ENCODE measurements around the gene MAN2C1.

Gene MAN2C1

DNA sequence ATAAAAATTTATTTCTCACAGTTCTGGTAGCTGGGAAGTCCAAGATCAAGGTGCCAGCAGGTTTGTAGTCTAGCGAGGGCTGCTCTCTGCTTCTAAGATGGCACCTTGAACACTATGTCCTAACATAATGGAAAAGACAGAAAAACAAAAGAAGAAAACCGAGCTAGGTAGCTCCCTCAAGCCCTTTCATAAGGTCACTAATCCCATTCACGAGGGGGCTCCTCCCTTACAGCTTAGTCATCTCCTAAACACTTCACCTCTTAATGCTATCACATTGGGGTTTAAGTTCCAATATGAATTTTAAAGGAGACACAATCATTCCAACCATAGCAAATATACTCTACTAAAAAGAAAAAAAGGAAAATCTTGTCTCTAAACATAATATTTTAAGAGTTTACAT lies 62.2 kb downstream of the MAN2C1 start:
- TF ChIP-seq, protein P1, sequence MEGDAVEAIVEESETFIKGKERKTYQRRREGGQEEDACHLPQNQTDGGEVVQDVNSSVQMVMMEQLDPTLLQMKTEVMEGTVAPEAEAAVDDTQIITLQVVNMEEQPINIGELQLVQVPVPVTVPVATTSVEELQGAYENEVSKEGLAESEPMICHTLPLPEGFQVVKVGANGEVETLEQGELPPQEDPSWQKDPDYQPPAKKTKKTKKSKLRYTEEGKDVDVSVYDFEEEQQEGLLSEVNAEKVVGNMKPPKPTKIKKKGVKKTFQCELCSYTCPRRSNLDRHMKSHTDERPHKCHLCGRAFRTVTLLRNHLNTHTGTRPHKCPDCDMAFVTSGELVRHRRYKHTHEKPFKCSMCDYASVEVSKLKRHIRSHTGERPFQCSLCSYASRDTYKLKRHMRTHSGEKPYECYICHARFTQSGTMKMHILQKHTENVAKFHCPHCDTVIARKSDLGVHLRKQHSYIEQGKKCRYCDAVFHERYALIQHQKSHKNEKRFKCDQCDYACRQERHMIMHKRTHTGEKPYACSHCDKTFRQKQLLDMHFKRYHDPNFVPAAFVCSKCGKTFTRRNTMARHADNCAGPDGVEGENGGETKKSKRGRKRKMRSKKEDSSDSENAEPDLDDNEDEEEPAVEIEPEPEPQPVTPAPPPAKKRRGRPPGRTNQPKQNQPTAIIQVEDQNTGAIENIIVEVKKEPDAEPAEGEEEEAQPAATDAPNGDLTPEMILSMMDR (conservative IDR thresholded peaks at IDR 0.05): no peak
- no peak for TF ChIP-seq ZFX (IDR thresholded peaks at IDR 0.05)
- H3K27ac ChIP-seq: no peak overlapping the region

All from C4-2B (cell line).